Measurements from ENCODE around the gene NECTIN1.

Gene NECTIN1

DNA sequence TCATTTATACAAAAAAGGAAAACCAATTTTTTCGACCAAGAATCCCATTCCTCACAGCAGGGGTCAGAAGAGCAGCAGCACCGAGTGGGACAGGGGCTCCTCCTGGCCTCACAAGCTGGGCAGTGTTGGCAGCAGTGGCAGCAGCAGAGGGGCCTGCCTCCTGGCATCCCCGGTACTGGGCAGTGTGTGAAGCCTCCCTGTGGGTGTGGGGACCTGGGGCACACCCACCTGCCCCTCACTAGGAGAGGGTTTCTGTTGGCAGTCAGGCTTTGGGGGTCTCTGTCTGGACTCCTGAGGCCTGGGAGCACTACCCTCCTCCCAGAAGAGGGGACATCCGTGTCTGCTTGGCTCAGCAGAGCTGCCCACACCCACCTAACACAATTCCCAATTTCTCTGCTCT is 67.8 kb downstream of the NECTIN1 start:
- Mint-ChIP-seq H3K27me3 (peaks cover 8% of the 10 kb centered on the region), H3K9me3 (no peaks in the 10 kb centered on the region), H3K36me3 (ENCODE audit: insufficient read depth) (no peaks in the 10 kb centered on the region), H3K4me1 (no peaks in the 10 kb centered on the region), H3K27ac (ENCODE audit: low read depth) (no peak overlapping the region), H3K4me3 (no peak overlapping the region)
- no peak for DNase-seq (ENCODE audit: low spot score in 2 of 2)
- no peak for ATAC-seq (replicated peaks; ENCODE audit: extremely low read depth, poor library complexity, severe bottlenecking)

DNA sequence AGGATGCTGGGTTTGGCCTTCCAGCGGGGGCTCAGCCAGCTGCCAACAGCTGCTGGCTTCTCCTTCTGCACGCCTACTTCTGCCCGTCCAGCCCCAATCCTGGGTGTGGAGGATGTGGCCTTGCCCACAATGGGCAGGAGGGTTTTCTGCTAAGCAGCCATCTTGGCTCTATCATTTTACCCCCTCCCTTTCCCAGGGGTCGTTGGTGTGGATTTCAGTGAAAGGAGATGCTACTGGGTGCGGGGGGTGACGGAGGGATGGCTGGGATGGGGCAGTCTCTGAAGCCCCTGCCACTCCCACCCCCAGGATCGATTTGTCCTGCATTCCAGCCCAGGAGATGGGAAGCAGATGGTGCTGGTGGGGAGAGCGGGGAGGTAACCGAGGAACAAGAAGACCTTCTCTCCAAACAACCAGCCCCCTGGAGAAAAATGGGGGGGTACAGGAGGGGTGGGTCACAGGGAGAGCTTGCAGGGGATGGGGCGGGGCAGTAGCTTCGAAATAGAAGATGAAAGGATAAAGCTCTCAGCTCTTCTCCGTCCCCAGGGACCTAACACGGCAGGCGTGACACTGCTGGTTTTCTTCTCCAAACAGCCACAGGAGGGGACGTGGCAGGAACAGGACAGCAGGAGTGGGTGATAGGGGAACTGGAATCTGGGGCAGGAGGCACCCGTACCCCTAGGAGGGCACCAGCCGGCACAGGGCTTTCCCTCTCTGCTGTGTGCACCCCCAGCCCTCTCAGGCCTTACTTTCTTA is 68.9 kb downstream of the NECTIN1 start:
- ATAC-seq (replicated peaks; ENCODE audit: extremely low read depth, poor library complexity, severe bottlenecking) = no peak

DNA sequence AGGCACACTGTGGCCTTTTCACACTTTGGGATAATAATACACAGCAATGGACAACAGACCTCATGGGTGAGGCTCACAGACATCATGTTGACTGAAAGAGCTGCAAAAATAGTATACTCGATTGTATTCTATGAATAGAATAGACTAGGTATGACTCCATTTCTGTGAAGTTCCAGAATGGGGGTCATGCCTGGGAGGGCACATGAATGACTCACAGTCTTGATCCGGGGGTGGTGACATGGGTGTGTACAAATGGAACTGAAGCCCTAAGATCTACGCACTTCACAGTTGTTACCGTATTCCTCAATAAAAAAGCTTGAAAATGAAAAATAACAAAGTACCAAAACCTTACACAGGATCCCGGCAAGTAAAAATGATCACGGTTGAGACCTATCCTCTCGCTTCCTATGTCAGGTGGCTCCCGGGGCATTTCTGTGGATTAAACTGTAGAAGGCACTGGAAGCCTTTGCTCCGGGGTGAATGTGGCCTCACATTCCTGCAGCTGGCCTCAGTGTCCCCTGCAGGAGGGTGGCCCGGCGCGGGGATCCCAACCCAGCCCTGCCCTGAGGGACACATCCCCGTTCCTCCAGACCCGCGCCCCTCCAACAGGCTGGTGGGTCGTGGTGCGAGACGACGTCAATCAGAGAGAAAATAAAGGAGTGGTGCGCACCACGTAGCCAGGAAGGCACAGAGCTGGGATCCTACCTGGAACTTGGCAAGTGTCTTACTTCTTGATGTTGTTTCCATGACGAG is 75.9 kb downstream of the NECTIN1 start:
- Mint-ChIP-seq H3K4me1 (no peaks in the 10 kb centered on the region), H3K9me3 (no peaks in the 10 kb centered on the region), H3K27ac (ENCODE audit: low read depth) (no peak overlapping the region), H3K36me3 (ENCODE audit: insufficient read depth) (peaks cover 4% of the 10 kb centered on the region), H3K4me3 (no peak overlapping the region), H3K27me3 (peaks cover 24% of the 10 kb centered on the region)
- no peak for DNase-seq (ENCODE audit: low spot score in 2 of 2)
- no peak for ATAC-seq (replicated peaks; ENCODE audit: extremely low read depth, poor library complexity, severe bottlenecking)

More for the DNA sequence above, 68.9 kb downstream of the NECTIN1 start:
- H3K27ac Mint-ChIP-seq (ENCODE audit: low read depth) = no peak overlapping the region
- H3K9me3 Mint-ChIP-seq = no peaks in the 10 kb centered on the region
- no peak for DNase-seq (ENCODE audit: low spot score in 2 of 2)
- H3K36me3 Mint-ChIP-seq (ENCODE audit: insufficient read depth) = peaks cover 2% of the 10 kb centered on the region
- H3K27me3 Mint-ChIP-seq = peaks cover 8% of the 10 kb centered on the region
- H3K4me1 Mint-ChIP-seq = no peaks in the 10 kb centered on the region
- no peak overlapping the region for H3K4me3 Mint-ChIP-seq

DNA sequence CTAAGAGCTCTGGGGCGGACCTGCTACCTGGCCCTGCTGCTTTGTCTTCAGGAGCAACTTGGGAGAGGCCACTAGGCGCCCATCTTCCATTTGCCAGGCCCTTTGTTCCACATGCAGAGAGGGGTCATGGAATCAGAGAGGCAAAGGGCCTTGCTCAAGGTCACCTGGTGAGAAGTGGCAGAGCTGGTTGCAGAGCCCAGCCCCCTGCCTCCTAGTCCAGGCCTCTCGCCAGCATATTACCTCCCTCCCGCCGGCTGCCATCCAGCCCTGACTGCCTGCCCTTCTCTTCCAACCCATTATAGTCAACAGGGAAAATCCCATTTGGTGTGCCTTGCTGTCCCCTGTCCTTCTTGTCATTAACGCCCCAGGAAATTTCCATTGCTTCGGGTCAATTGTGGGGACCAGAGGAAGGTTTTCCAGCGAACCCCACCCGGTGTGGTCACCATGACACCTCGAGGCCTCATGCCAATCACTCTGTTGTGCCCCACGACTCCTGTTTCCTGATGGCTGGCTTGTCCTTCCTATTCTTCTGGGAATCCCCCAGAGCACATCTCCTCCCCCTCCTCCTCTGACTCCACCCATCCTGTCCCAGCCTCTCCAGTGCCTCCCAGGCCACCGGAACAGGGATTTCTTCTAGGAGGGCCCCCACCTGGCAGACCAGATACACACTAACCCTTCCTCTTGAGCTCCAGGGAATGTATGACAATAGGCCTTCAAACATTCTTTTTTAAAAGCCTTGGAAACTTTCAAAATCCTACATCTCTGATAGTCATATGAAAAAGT is 77.0 kb downstream of the NECTIN1 start:
- Mint-ChIP-seq H3K27me3 (peaks cover 24% of the 10 kb centered on the region), H3K9me3 (no peaks in the 10 kb centered on the region), H3K27ac (ENCODE audit: low read depth) (no peak overlapping the region), H3K36me3 (ENCODE audit: insufficient read depth) (peaks cover 6% of the 10 kb centered on the region), H3K4me1 (no peaks in the 10 kb centered on the region), H3K4me3 (no peak overlapping the region)
- no peak for ATAC-seq (replicated peaks; ENCODE audit: extremely low read depth, poor library complexity, severe bottlenecking)
- no peak for DNase-seq (ENCODE audit: low spot score in 2 of 2)

DNA sequence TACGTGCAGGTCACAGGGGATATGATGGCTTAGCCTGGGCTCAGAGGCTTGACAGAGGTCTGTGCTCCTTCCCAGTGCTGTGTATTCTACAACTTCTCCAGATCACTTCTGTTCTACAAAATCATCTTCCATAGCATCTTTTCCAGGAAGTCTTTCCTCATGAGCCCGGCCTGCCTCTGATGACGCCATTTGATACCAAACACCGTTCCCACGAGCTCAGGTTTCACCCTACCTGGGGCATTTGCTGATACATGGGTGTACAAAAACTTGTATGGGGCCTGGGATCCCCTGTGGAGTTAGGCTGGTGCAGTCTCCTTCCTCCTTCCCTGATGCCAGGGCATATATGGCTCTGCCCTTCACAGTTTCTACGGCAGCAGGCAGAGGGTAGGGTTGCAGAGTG is 78.7 kb downstream of the NECTIN1 start:
- no peak for ATAC-seq (replicated peaks; ENCODE audit: extremely low read depth, poor library complexity, severe bottlenecking)
- no peak overlapping the region for H3K27ac Mint-ChIP-seq (ENCODE audit: low read depth)
- H3K4me3 Mint-ChIP-seq = no peak overlapping the region
- H3K27me3 Mint-ChIP-seq = peaks cover 24% of the 10 kb centered on the region
- H3K4me1 Mint-ChIP-seq = no peaks in the 10 kb centered on the region
- H3K9me3 Mint-ChIP-seq = no peaks in the 10 kb centered on the region
- H3K36me3 Mint-ChIP-seq (ENCODE audit: insufficient read depth) = peaks cover 5% of the 10 kb centered on the region
- DNase-seq (ENCODE audit: low spot score in 2 of 2) = no peak

DNA sequence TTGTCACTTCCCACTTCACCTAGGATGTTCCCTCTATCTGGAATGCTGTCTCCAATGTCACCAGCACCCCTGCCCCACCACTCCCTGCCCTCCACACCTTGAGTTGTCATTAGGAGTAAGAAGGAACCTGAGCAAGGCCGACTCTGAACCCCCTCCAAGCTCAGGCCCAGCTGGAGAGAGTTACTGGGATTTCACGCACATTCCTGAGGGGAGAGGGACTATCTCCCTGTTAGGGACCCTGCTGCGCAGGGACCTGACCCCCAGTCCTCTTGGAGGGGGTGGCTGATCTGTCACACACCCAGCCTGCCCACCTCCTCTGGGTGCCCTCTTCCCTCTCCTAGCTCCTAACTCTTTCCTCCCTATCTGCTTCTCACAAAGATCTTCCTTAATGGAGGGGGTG is 81.7 kb downstream of the NECTIN1 start:
- Mint-ChIP-seq H3K27ac (ENCODE audit: low read depth) (peak overlapping the region; percentile 87), H3K27me3 (peaks cover 7% of the 10 kb centered on the region), H3K36me3 (ENCODE audit: insufficient read depth) (peaks cover 5% of the 10 kb centered on the region), H3K4me3 (no peak overlapping the region), H3K9me3 (no peaks in the 10 kb centered on the region), H3K4me1 (no peaks in the 10 kb centered on the region)
- no peak for DNase-seq (ENCODE audit: low spot score in 2 of 2)
- no peak for ATAC-seq (replicated peaks; ENCODE audit: extremely low read depth, poor library complexity, severe bottlenecking)

DNA sequence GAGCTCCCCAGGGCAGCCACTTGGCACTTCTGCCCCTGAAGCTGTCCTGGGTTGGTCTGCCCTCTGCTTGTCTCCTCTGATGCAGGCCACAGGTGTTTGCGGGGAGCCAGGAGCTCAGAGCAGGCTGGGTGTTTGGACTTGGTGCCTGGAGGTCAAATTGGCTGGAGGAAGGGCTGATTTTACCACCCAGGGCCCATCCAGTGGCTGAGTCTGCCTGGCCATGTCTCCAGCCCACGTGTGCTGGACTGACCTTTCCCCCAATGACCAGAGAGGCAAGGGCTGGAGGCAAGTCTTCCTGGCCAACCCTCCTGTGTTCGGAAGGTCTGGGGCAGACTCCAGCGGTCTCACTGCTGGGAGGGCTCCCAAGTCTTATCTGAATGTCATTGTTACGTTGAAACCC is 84.0 kb downstream of the NECTIN1 start:
- peaks cover 4% of the 10 kb centered on the region for H3K36me3 Mint-ChIP-seq (ENCODE audit: insufficient read depth)
- H3K4me1 Mint-ChIP-seq = no peaks in the 10 kb centered on the region
- H3K27me3 Mint-ChIP-seq = peaks cover under 1% of the 10 kb centered on the region
- H3K9me3 Mint-ChIP-seq = no peaks in the 10 kb centered on the region
- no peak overlapping the region for H3K4me3 Mint-ChIP-seq
- DNase-seq (ENCODE audit: low spot score in 2 of 2) = no peak
- no peak for ATAC-seq (replicated peaks; ENCODE audit: extremely low read depth, poor library complexity, severe bottlenecking)
- H3K27ac Mint-ChIP-seq (ENCODE audit: low read depth) = no peak overlapping the region

DNA sequence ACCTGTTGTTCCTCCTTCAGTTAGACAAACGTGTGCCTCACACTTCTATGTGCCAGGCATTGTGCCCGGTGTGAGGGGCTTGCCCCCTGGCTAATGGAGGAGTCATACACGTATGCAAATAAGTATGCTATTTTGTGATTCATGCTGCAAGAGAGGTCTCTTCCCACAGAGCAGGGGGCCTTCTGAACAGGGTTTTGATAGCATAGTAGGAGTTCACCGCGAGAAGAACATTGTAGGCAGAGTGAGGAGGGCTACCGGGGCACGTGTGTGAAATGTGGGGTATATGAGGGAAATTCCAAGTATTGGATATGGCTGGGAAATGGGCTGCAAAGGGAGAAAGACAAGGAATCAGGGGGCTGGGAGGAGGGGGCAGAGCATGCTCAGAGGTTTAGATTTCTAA is 84.5 kb downstream of the NECTIN1 start:
- Mint-ChIP-seq H3K9me3 (no peaks in the 10 kb centered on the region), H3K4me3 (no peak overlapping the region), H3K27me3 (peaks cover 6% of the 10 kb centered on the region), H3K36me3 (ENCODE audit: insufficient read depth) (peaks cover 4% of the 10 kb centered on the region), H3K27ac (ENCODE audit: low read depth) (no peak overlapping the region), H3K4me1 (no peaks in the 10 kb centered on the region)
- ATAC-seq (replicated peaks; ENCODE audit: extremely low read depth, poor library complexity, severe bottlenecking) (no peak), DNase-seq (ENCODE audit: low spot score in 2 of 2) (no peak)

DNA sequence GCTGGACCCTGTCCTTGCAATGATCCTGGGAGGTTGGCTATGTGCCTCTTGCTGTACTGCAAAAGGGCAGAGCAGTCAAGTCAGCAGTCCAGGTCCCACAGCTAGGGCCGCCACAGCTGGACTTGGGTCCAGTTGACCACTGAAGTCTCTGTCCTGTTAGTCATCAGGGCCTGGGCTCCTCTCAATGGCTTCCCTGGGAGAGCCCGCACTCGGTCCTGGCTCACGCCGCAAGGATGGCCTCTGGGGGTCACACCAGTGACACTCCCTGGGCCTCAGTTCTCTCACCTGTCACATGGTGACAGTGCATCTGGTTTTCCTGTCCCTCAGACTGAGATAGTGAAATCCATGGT is 85.1 kb downstream of the NECTIN1 start:
- Mint-ChIP-seq H3K9me3 (no peaks in the 10 kb centered on the region), H3K4me3 (no peak overlapping the region), H3K27ac (ENCODE audit: low read depth) (no peak overlapping the region), H3K4me1 (no peaks in the 10 kb centered on the region), H3K27me3 (peaks cover 8% of the 10 kb centered on the region), H3K36me3 (ENCODE audit: insufficient read depth) (peaks cover 4% of the 10 kb centered on the region)
- ATAC-seq (replicated peaks; ENCODE audit: extremely low read depth, poor library complexity, severe bottlenecking) (no peak), DNase-seq (ENCODE audit: low spot score in 2 of 2) (no peak)

DNA sequence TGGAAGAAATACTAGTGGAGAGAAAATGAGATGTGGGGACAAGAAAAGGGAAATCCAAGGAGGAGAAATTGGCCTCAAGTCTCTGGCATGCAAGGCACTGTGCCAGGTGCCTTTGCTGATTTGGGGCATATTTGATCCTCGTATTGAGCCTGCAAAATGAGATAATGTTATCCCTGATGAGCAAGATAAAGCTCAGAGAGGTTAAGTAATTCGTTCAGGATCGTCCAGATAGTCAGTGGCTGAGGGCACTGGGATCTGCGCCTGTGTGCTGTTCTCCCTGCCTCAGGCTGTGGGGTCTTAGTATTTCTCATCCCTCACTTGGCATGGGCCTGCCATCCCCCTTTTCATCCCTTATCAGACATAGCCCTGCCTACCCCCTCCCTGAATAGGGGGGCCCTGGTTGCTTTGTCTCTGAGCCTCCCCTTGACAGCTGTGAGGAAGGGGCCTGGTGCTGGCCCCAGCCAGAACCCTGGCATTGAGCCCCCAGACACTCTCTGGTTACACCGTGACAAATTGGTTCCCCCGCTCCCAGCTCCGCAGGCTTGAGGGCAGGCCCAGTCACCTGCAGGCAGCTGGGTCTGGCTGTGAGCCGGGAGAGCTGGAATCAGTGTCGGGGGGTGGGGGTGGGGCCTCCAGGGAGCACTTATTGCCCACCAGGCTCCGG is 85.7 kb downstream of the NECTIN1 start:
- Mint-ChIP-seq H3K9me3 (no peaks in the 10 kb centered on the region), H3K36me3 (ENCODE audit: insufficient read depth) (peaks cover 3% of the 10 kb centered on the region), H3K27ac (ENCODE audit: low read depth) (no peak overlapping the region), H3K4me3 (no peak overlapping the region), H3K27me3 (peaks cover 8% of the 10 kb centered on the region), H3K4me1 (no peaks in the 10 kb centered on the region)
- DNase-seq (ENCODE audit: low spot score in 2 of 2) (no peak), ATAC-seq (replicated peaks; ENCODE audit: extremely low read depth, poor library complexity, severe bottlenecking) (no peak)

DNA sequence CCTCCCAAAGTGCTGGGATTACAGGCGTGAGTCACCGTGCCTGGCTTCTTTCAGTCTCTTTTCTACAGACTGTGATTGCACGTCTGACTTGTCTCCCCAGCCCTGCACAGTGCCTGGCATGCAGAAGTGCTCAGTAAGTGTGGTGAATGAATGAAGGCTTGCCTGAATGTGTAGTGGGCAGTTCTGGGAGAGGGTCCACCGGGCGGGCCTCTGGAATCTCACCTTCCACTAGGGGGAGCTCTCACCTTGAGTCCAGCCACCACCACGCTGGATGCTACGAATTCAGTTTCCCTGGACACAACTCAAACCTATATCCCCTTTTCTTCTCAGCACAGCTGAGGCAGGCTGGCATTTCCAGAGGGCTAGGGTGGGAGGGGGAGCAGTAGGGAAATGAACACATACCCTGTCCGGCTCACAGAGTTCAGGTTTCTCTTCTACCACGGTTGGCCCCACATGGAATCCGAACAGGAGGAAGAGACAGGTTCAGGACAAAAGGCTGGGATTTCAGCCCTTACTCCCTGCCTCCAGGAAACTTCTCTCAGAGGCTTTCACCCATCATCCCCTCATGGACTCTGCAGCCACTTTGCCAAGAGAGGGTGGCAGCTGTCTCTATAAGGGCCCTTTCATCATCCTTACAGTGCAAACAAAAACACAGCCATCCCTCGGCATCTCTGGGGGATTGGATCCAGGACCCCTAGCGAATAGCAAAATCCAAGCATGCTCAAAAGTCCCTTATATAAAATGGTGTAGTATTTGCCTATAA is 86.8 kb downstream of the NECTIN1 start:
- Mint-ChIP-seq H3K4me3 (no peak overlapping the region), H3K36me3 (ENCODE audit: insufficient read depth) (peaks cover 2% of the 10 kb centered on the region), H3K27ac (ENCODE audit: low read depth) (no peak overlapping the region), H3K4me1 (no peaks in the 10 kb centered on the region), H3K27me3 (peaks cover 8% of the 10 kb centered on the region), H3K9me3 (no peaks in the 10 kb centered on the region)
- DNase-seq (ENCODE audit: low spot score in 2 of 2) (no peak), ATAC-seq (replicated peaks; ENCODE audit: extremely low read depth, poor library complexity, severe bottlenecking) (no peak)

DNA sequence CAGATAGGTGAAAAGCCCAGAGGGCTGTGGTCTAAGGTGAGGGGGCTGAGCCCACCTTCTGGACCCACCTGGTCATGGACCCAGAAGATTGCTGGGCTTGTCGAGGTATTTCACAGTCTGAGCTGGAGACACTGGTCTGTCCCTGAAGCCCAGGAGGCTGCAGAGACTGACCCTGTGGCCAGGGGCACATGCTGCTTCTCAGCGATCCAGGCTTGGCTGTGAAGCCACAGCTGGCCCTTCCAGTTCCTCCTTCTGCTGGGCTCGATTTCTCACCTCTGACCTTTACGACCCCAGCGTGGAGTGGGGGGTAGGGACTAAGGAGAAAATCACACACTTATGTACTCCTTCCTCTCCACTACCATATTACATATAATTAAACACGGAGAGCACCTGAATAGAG is 88.5 kb downstream of the NECTIN1 start:
- DNase-seq (ENCODE audit: low spot score in 2 of 2) (no peak), ATAC-seq (replicated peaks; ENCODE audit: extremely low read depth, poor library complexity, severe bottlenecking) (no peak)
- Mint-ChIP-seq H3K4me3 (no peak overlapping the region), H3K4me1 (no peaks in the 10 kb centered on the region), H3K27me3 (peaks cover 8% of the 10 kb centered on the region), H3K36me3 (ENCODE audit: insufficient read depth) (no peaks in the 10 kb centered on the region), H3K9me3 (no peaks in the 10 kb centered on the region), H3K27ac (ENCODE audit: low read depth) (no peak overlapping the region)

Data from central memory CD8-positive, alpha-beta T cell (primary cell).